Endodermal cell (in vitro differentiated cells): ENCODE measurements around the gene SLC44A1. TPM values are rescaled to one million over a fixed set of nuclear protein-coding genes. Genes with fewer than 3 reads are reported as not detected.
A peak's percentile ranks its signal among the peaks of the same experiment; 100 is the strongest.

Experiments used
- DNase-seq: peaks from one replicate; pipeline ENCODE4 v3.0.0-alpha.2; 2017
- H3K27ac ChIP-seq: 2 replicates; pipeline ENCODE4 v1.5.1; 2013; ENCODE audit warnings: mild to moderate bottlenecking, low read depth, low read length, moderate library complexity
- H3K27me3 ChIP-seq: 2 replicates; pipeline ENCODE4 v1.6.1; 2013; ENCODE audit warnings: mild to moderate bottlenecking, low read length, moderate library complexity; ENCODE audit not compliant: insufficient read depth, control insufficient read depth, poor library complexity, severe bottlenecking
- H3K36me3 ChIP-seq: 2 replicates; pipeline ENCODE4 v1.7.0; 2013; ENCODE audit warnings: mild to moderate bottlenecking, low read length, moderate library complexity; ENCODE audit not compliant: control insufficient read depth, insufficient read depth
- H3K4me1 ChIP-seq: one replicate; pipeline ENCODE4 v1.7.0; 2013; ENCODE audit warnings: low read length; ENCODE audit not compliant: control insufficient read depth, insufficient read depth
- H3K4me3 ChIP-seq: 2 replicates; pipeline ENCODE4 v1.5.1; 2013; ENCODE audit warnings: mild to moderate bottlenecking, low read length, moderate library complexity
- H3K9ac ChIP-seq: 2 replicates; pipeline ENCODE4 v1.6.1; 2013; ENCODE audit warnings: mild to moderate bottlenecking, low read length, moderate library complexity; ENCODE audit not compliant: poor library complexity, severe bottlenecking; ENCODE audit errors: extremely low read depth
- H3K9me3 ChIP-seq: 2 replicates; pipeline ENCODE4 v1.6.1; 2013; ENCODE audit warnings: mild to moderate bottlenecking, low read length, moderate library complexity; ENCODE audit not compliant: control insufficient read depth
- H3K27ac Mint-ChIP-seq: 2 replicates; pipeline ENCODE4 v1.8.0; 2020; ENCODE audit warnings: mixed read lengths
- H3K27me3 Mint-ChIP-seq: 2 replicates; pipeline ENCODE4 v1.8.0; 2021; ENCODE audit warnings: mild to moderate bottlenecking, mixed read lengths; ENCODE audit not compliant: insufficient read depth
- H3K36me3 Mint-ChIP-seq: 2 replicates; pipeline ENCODE4 v1.8.0; 2020; ENCODE audit warnings: low read depth, mixed read lengths
- H3K4me1 Mint-ChIP-seq: 2 replicates; pipeline ENCODE4 v1.8.0; 2020; ENCODE audit warnings: mixed read lengths
- H3K4me3 Mint-ChIP-seq: 2 replicates; pipeline ENCODE4 v1.8.0; 2020; ENCODE audit warnings: mild to moderate bottlenecking, moderate library complexity, mixed read lengths
- H3K9me3 Mint-ChIP-seq: 2 replicates; pipeline ENCODE4 v1.8.0; 2020; ENCODE audit warnings: mild to moderate bottlenecking, mixed read lengths
- WGBS, 2 experiments: methylation state at CpG; one replicate each; pipeline versions ENCODE4 v1.1.5 to v1.1.7; 2013; ENCODE audit warnings: missing lambda C conversion rate in 2 of 2, mixed read lengths in 1 of 2; ENCODE audit not compliant: insufficient coverage in 1 of 2, insufficient read length in 1 of 2; 5-methylcytosine and 5-hydroxymethylcytosine counted together
- total RNA-seq, 2 donors: library from RNA; stranded (reverse); fragmentation: NEBNext Ultra II Directional in 1 of 2; extraction: Animal tissue kit (Norgen Biotek cat#: 25700) in 1 of 2; gene quantifications; 2 replicates in 1 of 2; 3 replicates in 1 of 2; pipeline ENCODE4 v1.2.1, GENCODE V29; 2021
- TF ChIP-seq, protein P1 (sequence below): fragments of 200-600 bp; sonication (generic); conservative IDR thresholded peaks from 2 replicates; pipeline ENCODE4 v1.5.0; 2021; ENCODE audit warnings: antibody characterized with exemption, mild to moderate bottlenecking

SLC44A1 gene
- total RNA-seq, 2 donors from 2014 or later: 69.7 to 73.4 TPM

DNA sequence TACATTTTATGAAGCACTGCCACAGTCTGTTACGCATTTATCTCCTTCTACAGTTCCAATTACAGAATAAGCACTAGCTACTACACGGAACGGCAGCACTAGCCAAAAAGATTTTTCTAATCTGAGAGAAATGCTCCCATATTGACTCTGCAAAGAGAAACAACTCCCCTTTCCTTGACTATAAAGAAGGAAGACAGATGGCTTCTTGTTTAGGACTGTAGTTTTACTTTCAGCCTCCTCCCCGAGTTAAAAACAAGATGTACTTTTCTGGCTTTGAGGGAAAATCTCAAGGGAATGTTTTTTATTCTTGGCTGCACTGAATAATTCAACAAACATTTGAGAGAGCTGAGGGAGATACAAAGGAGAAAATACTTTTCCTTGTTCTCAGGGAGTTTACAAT, 1.9 kb upstream of the SLC44A1 start:
- Mint-ChIP-seq H3K27me3 (no peaks in the 10 kb centered on the region), H3K36me3 (no peaks in the 10 kb centered on the region), H3K4me1 (peaks cover 46% of the 10 kb centered on the region), H3K9me3 (no peaks in the 10 kb centered on the region), H3K27ac (no peak overlapping the region), H3K4me3 (no peak overlapping the region)
- no peak overlapping the region for H3K4me3 ChIP-seq
- H3K9me3 ChIP-seq: no peaks in the 10 kb centered on the region
- TF ChIP-seq, protein P1, sequence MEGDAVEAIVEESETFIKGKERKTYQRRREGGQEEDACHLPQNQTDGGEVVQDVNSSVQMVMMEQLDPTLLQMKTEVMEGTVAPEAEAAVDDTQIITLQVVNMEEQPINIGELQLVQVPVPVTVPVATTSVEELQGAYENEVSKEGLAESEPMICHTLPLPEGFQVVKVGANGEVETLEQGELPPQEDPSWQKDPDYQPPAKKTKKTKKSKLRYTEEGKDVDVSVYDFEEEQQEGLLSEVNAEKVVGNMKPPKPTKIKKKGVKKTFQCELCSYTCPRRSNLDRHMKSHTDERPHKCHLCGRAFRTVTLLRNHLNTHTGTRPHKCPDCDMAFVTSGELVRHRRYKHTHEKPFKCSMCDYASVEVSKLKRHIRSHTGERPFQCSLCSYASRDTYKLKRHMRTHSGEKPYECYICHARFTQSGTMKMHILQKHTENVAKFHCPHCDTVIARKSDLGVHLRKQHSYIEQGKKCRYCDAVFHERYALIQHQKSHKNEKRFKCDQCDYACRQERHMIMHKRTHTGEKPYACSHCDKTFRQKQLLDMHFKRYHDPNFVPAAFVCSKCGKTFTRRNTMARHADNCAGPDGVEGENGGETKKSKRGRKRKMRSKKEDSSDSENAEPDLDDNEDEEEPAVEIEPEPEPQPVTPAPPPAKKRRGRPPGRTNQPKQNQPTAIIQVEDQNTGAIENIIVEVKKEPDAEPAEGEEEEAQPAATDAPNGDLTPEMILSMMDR: no peak
- H3K36me3 ChIP-seq: no peaks in the 10 kb centered on the region
- 69 to 100% methylated on average over 1 to 4 of the region's 4 CpGs for WGBS, 2 experiments
- no peaks in the 10 kb centered on the region for H3K27me3 ChIP-seq
- DNase-seq: no peak
- peaks cover 10% of the 10 kb centered on the region for H3K4me1 ChIP-seq
- no peak overlapping the region for H3K9ac ChIP-seq
- no peak overlapping the region for H3K27ac ChIP-seq

DNA sequence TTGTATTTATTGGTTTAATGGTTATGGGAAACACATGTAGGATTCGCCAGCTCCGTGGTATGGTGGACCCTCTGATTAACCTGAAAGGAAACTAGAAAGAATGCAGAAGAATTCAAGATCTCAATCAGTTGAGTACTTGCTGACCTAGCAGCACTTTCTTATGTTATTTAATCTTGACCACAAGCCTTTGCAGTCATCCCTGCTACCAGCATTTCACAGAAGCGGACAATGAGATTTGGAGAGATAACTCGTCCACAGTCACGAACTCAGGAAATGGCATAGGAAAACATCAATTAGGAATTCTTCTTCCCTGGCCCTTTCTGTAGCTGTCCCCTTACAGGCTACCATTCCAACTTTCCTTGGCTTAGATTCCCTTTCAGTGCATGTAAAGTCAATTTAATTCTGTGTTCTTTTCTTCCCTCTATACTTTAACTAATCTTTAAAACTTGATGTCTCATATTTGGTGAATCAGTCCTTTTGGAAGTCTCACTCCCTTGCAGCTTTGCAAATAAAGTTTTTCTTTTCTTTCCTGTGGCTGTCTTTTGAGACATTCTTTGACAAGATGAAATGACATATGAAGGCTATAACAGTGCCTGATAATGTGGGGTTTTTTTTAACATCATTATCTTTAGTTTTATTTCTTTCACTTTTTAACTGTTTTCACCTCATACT, 1.3 kb upstream of the SLC44A1 start:
- TF ChIP-seq, protein P1: no peak
- H3K9me3 Mint-ChIP-seq: no peaks in the 10 kb centered on the region
- peak overlapping the region; percentile 2 for H3K4me3 Mint-ChIP-seq
- Histone ChIP-seq H3K27me3 (no peaks in the 10 kb centered on the region), H3K9ac (no peak overlapping the region), H3K4me3 (no peak overlapping the region), H3K9me3 (no peaks in the 10 kb centered on the region), H3K27ac (no peak overlapping the region), H3K36me3 (no peaks in the 10 kb centered on the region), H3K4me1 (peaks cover 10% of the 10 kb centered on the region)
- no peak overlapping the region for H3K27ac Mint-ChIP-seq
- H3K36me3 Mint-ChIP-seq: no peaks in the 10 kb centered on the region
- H3K4me1 Mint-ChIP-seq: peaks cover 50% of the 10 kb centered on the region
- no peaks in the 10 kb centered on the region for H3K27me3 Mint-ChIP-seq
- peak; percentile 45 for DNase-seq
- 47 to 64% methylated on average over 5 of the region's 5 CpGs for WGBS, 2 experiments

DNA sequence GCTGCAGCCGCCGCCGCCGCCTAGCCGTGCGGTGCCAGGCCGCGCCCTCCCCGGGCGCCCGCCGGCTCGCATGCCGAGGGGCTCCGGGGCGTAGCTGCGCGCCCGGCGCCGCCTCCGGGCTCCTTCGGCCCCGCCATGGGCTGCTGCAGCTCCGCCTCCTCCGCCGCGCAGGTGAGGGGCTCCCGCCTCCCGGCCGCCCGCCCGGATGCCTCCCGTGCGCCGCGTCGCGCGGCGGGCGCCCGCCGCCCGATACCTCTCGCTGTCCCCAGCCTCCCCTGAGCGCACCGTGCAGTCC, 230 bp downstream of the SLC44A1 start:
- H3K9ac ChIP-seq: peak overlapping the region; percentile 60
- H3K36me3 ChIP-seq: no peaks in the 10 kb centered on the region
- Mint-ChIP-seq H3K27me3 (no peaks in the 10 kb centered on the region), H3K4me1 (peaks cover 56% of the 10 kb centered on the region), H3K27ac (peak overlapping the region; percentile 96), H3K9me3 (no peaks in the 10 kb centered on the region), H3K36me3 (no peaks in the 10 kb centered on the region), H3K4me3 (peak overlapping the region; percentile 95)
- TF ChIP-seq, protein P1: no peak
- H3K27me3 ChIP-seq: no peaks in the 10 kb centered on the region
- WGBS, 2 experiments: 0% methylated on average over 48 of the region's 48 CpGs; no CpG with 5 or more reads in 1 of the 2 experiments
- peak overlapping the region; percentile 91 for H3K4me3 ChIP-seq
- DNase-seq: no peak
- H3K4me1 ChIP-seq: peaks cover 14% of the 10 kb centered on the region
- no peaks in the 10 kb centered on the region for H3K9me3 ChIP-seq
- H3K27ac ChIP-seq: no peak overlapping the region
